ENCODE measurements around the gene ACBD3.

ACBD3 gene

GRCh38 chr1:226201029-226201593 is 14.6 kb upstream of the ACBD3 start:
- no peak for DNase-seq (ENCODE audit: low read depth)

DNA sequence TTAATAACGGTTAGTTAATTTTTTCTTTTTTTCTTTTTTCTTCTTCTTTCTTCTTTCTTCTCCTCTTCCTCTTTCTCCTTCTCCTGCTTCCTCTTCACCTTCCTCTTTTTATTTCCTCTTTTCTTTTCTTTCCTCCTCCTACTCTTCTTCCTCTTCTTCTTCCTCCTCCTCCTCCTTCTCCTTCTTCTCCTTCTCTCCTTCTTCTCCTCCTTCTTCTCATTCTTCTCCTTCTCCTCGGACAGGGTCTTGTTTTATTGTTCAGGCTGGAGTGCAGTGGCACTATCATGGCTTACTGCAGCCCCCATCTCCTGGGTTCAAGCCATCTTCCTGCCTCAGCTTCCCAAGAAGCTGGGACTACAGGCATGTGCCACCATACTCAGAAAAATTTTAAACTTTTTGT is 13.4 kb upstream of the ACBD3 start:
- no peak for DNase-seq (ENCODE audit: low read depth)

DNA sequence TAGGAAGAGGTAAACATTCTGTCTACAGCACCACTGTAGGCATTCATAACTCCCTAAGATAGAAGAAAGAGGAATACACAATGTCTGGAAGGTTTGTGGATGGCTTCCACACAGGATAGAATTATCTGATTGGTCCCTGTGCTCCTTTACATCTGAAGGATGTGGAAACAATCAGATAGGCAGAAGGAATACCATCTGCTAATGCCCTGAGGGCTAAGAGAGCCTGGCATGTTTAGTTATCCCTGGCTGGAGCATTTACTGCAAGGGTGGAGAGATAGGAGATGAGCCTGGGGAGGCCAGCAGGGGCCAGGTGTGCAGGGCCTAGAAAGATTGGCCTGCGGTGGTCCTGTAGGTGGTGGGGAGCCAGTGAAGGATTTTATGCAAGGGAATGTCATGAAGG is 8.6 kb upstream of the ACBD3 start:
- DNase-seq (ENCODE audit: low read depth) = no peak

DNA sequence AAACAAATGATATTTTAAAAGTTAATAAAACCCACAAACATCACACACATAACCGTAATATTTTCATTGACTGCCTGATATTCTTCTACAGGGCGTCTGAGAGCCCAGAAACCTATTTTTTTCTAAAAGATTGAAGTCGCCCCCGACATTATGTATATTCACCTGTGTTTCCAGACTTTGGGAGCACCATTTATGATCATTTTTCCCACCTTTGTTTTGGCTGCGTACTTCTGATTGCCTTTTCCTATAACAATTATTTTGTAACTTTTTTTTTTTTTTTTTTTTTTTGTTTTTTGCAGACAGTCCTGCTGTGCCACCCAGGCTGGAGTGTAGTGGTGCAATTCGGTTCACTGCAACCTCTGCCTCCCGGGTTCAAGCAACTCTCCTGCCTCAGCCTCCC is 839 bp upstream of the ACBD3 start:
- DNase-seq (ENCODE audit: low read depth) = no peak

GRCh38 chr1:226187019-226187322 is 430 bp upstream of the ACBD3 start:
- no peak for DNase-seq (ENCODE audit: low read depth)

DNA sequence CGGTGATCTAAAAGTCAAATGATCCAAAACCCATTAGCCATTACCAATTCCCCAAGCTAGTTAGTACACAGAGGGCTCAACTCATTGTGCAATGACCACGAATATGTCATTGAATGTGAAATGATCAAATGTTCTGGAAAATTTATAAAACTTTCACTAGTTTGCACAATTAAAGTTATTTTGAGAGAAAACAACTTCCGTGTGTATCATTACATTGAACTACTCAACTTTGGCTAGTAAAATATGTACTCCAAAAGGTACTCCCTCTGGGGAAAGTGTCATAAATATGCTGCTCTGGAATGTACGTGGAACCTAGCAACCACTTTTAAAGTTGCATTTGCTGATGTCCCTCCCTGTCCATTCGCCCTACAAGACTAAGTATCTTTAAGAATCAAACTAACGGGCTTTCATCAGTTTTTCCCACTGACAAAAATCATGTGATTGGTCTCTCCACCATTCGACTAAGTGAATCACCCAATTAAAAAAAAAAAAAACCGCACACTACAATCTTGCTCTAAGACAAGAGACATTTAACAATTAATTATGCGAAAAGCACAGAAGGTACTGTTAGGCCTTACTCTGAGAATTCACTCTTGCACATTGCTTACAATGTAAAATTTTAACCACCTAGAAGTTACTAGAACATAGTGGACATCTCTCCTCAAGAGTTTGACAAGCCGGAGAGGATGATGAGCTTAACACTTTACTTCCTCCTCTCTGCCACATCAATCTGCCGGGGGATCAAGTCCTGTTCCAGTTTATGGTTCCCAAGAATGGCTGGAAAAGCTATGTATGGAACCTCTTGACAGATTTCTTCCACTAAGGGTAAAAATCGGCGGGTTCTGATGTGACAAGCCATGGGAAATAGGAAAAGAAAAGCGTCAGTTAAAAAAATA is 1.2 kb downstream of the ACBD3 start:
- DNase-seq (ENCODE audit: low read depth) = no peak

DNA sequence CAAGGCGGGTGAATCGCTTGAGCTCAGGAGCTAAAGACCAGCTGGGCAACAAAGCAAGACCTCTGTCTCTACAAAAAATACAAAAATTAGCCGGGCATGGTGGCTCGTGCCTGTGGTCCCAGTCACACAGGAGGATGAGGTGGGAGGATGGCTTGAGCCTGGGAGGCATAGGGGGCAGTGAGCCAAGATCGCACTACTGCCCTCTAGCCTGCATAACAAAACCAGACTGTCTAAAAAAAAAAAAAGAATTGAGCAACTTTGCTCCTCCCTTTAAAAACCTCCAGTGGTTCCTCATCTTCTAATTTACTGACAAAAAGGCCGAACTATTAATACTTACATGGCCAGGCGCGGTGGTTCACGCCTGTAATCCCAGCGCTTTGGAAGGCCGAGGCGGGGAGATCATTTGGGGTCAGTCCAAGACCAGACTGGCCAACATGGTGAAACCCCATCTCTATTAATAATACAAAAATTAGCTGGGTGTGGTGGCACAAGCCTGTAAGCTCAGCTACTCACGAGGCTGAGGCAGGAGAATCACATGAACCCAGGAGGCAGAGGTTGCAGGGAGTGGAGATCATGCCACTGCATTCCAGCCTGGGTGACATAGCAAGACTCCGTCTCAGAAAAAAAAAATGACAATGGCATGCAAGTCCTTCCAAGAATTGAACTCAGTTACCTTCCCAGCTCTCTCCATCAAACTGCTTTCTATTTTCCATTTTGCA is 4.4 kb downstream of the ACBD3 start:
- DNase-seq (ENCODE audit: low read depth) = no peak

DNA sequence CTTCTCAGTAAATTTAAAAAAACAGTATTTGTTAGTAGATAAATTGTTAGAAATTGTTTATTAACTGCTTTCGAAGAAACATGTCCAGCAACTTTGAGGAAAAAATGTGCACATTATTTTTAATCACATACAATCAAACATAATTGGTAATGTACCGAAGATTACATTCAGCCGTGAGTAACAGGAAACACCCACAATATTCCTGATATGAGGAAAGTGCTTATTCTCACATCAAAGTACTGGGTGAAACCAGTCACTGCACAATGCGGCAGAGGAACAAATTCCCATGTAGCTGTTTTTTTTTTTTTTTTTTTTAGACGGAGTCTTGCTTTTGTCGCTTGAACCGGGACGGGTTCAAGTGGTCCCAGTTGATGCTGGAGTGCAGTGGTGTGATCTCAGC is 9.7 kb downstream of the ACBD3 start:
- no peak for DNase-seq (ENCODE audit: low read depth)

- DNase-seq (ENCODE audit: low read depth) = no peak
Measured at GRCh38 chr1:226172589-226172988, 14.0 kb downstream of the ACBD3 start.

GRCh38 chr1:226166341-226166740 is 20.2 kb downstream of the ACBD3 start:
- no peak for DNase-seq (ENCODE audit: low read depth)

- DNase-seq (ENCODE audit: low read depth) = no peak
Measured at GRCh38 chr1:226164154-226164553, 22.4 kb downstream of the ACBD3 start.

DNA sequence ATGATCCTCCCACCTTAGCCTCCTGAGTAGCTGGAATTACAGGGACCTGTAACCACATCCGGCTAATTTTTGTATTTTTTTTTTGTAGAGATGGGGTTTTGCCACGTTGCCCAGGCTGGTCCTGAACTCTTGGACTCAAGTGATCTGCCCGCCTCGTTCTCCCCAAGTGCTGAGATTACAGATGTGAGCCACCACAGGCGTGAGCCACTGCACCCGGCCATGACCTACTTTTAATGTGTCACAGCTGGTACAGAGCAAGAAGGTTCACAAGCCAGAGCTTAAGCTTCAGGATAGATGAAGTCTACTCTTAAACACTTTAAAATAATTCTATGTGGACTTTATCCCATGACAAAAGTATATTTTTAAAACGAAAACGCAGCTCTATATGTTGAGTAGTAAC is 23.6 kb downstream of the ACBD3 start:
- no peak for DNase-seq (ENCODE audit: low read depth)

DNA sequence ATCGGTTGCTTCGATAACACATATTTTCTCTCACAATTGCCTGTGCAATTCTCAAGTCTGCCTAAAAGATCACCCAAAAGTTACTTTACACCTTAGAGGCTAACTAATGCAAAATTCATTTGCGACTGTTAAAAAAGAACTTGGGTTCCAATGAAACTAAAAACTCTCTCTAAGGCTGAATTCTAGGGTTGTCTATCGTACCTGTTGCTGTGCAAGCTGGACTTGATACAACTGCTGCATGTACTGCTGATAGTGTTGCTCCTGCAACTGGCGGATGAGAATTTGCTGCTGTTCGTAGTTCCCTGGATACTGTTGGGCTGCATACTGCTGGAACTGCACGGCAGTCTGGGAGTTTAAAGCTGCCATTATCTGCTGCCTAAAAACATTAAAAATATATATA is 27.6 kb downstream of the ACBD3 start:
- DNase-seq (ENCODE audit: low read depth) = no peak

DNA sequence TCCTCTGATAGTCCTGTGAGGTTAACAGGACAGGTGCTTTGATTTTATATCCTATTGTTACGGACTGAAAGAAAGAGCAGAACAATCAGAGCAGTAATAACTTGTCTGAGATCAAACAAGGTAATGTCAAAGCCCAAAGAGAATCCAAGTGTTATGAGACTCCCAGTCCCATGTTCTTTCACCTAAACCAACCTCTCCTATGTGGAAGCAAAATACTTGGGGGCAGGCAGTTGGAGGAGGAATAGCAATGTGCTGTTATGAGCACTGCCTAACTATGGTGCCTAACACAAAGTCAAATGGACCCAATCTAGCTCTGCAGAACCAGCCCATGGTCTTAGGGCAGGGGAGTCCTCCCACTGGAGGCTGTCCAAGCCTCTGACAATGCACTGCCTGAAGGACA is 28.1 kb downstream of the ACBD3 start:
- DNase-seq (ENCODE audit: low read depth) = no peak

DNA sequence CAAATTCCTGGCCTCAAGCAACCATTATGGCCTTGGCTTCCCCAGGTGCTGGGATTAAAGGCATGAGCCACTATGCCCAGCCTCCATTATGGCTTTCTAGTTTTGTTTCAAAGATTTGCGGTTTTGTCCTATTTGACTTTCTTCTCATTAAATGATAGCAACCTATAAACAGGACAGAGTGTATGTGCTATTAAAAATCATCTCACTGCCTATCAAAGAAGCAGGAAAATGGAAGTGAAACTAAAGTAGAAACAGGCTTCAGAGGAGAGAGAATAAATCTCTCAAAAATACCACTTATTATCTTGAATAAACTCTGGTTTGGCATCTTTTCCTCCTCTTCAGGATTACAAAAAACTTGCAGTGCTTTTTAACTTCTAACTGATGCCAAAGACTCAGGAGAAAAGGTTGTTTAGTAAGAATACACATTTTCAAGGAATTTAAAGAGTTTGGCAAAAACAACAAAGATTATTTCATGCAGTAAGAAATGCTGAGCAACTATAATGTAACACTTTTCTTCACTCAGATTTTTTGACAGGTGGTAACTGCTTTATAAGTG is 28.7 kb downstream of the ACBD3 start:
- no peak for DNase-seq (ENCODE audit: low read depth)

DNA sequence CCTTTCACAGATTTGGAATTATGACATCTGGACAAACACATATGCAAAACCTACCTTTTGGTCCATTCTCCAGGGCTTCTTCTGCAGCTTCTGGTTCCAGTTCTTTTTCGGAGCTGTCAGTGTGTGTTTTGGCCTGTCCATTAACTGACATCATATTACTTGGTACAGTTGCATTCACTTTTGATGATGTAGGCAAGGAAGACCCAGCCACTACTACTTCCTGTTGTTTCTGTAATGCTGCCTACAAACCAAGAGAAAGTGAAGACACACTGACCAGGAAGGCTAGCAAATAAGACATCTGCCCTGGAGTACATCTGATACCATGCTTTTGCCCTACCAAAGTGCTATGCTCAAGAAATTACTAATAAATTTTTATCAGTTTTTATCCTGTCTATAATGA is 31.9 kb downstream of the ACBD3 start:
- DNase-seq (ENCODE audit: low read depth) = no peak

DNA sequence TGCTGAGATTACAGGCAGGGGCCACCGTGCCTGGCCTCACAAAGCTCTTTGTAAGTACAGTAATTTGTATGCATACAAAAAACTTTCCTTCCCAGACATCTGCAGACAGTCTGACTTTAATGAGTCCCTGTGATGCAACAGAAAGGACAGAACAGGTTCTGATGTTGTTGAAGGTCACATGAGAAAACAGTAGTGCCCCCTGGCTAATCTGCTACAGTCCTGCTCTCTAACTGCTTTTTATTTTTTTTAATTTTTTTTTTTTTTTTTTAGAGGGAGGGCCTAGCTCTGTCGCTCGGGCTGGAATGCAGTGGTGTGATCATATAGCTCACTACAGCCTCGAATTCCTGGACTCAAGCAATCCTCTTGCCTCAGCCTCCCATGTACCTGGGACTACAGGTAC is 36.7 kb downstream of the ACBD3 start:
- DNase-seq (ENCODE audit: low read depth) = no peak

- no peak for DNase-seq (ENCODE audit: low read depth)
Measured at GRCh38 chr1:226148121-226148648, 38.4 kb downstream of the ACBD3 start.

DNA sequence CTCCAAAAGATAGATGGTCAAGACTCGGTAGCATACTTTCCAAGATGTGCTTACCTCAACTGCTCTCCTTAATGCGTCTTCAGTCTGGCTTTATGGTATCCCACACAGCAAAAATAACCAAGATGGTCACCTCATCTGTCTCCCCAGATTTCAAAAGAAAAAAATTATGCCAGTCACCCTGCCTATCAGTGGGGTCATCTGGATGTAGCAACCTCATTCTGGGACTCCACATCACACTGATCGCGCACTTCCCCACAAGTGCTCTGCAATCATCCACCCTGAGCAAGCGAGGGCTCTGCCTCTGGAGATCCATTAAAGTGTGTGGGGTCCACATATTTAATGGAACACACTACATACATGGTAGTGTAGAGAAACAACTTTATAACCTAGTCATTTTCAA is 42.5 kb downstream of the ACBD3 start:
- DNase-seq (ENCODE audit: low read depth) = no peak

- no peak for DNase-seq (ENCODE audit: low read depth)
Measured at GRCh38 chr1:226135709-226136108, 50.8 kb downstream of the ACBD3 start.

GRCh38 chr1:226135059-226135651 is 51.4 kb downstream of the ACBD3 start:
- DNase-seq (ENCODE audit: low read depth) = no peak
